Measurements from ENCODE around the gene PIK3R1.

GRCh38 chr5:68318955-68319705 lies 103.6 kb downstream of the PIK3R1 start:
- no peak for TF ChIP-seq CTCF (IDR thresholded peaks at IDR 0.05)
- no peak for TF ChIP-seq POLR2A (IDR thresholded peaks at IDR 0.05; ENCODE audit: low read depth)
- no peak for TF ChIP-seq POLR2AphosphoS5 (IDR thresholded peaks at IDR 0.05)
